Activated CD4-positive, alpha-beta memory T cell treated with anti-CD3 and anti-CD28 coated beads, Interleukin-2, amount 10 ng/mL, durations not matched to agents 7 days and 5 days (primary cell): ENCODE results near the gene MYBPHL. TPM values are rescaled to one million over a fixed set of nuclear protein-coding genes. Genes with fewer than 3 reads are reported as not detected.
A peak's percentile ranks its signal among the peaks of the same experiment; 100 is the strongest.

ENCODE experiments used
- CTCF ChIA-PET: fragments of 350-600 bp; sonication (Branson Sonifier 250); formaldehyde crosslinking; loops from one replicate; lab custom pipeline; 2021; ENCODE audit warnings: antibody characterized with exemption, inconsistent platforms; lab: Charles Lee
- POLR2A ChIA-PET: fragments of 350-600 bp; sonication (Branson Sonifier 250); formaldehyde crosslinking; loops from one replicate; lab custom pipeline; 2021; ENCODE audit warnings: antibody characterized with exemption; lab: Charles Lee
- DNase-seq: peaks from one replicate; pipeline ENCODE4 v3.0.0-alpha.2; 2020
- H3K27ac Mint-ChIP-seq: one replicate; pipeline ENCODE4 v1.8.0; 2021; ENCODE audit warnings: mild to moderate bottlenecking, mixed read lengths
- H3K27me3 Mint-ChIP-seq: one replicate; pipeline ENCODE4 v1.8.0; 2021; ENCODE audit warnings: mixed read lengths
- H3K36me3 Mint-ChIP-seq: one replicate; pipeline ENCODE4 v1.8.0; 2021; ENCODE audit warnings: low read depth, mixed read lengths
- H3K4me1 Mint-ChIP-seq: one replicate; pipeline ENCODE4 v1.8.0; 2021; ENCODE audit warnings: mixed read lengths
- H3K4me3 Mint-ChIP-seq: one replicate; pipeline ENCODE4 v1.8.0; 2021; ENCODE audit warnings: mild to moderate bottlenecking, mixed read lengths
- H3K9me3 Mint-ChIP-seq: one replicate; pipeline ENCODE4 v1.8.0; 2021; ENCODE audit warnings: mixed read lengths
- total RNA-seq, 2 experiments: library from RNA; stranded (reverse); gene quantifications; one replicate each; pipeline ENCODE4 v1.2.3, GENCODE V29; 2021

MYBPHL gene
- total RNA-seq, 2 experiments from 2014 or later = not detected

DNA sequence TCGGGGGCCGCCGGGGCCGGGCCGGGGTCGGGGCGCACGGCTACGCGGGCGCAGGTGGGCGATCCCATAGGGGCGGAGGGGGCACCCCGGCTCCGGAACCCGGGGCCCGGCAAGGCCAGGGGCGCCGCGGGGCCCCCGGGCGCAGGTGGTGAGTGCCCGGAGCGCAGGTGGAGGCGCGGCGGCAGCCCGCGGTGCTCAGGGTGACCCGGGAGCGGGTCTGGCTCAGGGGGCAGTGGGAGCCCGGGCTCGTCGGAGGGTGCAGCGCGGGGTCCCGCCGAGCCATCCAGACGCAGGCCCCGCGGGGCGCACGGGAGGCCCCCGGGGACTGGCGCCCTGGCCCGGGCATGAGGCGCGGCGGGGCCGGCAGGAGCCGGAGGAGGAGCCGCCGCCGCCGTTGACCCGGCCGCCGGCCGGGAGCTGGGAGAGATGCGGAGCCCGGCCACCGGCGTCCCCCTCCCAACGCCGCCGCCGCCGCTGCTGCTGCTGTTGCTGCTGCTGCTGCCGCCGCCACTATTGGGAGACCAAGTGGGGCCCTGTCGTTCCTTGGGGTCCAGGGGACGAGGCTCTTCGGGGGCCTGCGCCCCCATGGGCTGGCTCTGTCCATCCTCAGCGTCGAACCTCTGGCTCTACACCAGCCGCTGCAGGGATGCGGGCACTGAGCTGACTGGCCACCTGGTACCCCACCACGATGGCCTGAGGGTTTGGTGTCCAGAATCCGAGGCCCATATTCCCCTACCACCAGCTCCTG, 57.0 kb downstream of the MYBPHL start:
- ChIA-PET POLR2A (interaction anchor here (1.3 to 2.2 kb wide), 5 partner anchors 11 to 298 kb away, joined by 3 to 7 read pairs (median 4); partner anchors contain the start of genes ATXN7L2 and GNAI3), CTCF (interaction anchor here (1.0 to 1.4 kb wide), 2 partner anchors 10 to 152 kb away, joined by 4 read pairs; no protein-coding TSS in a partner anchor)
- H3K27me3 Mint-ChIP-seq = peaks cover 23% of the 10 kb centered on the region
- H3K36me3 Mint-ChIP-seq = no peaks in the 10 kb centered on the region
- H3K9me3 Mint-ChIP-seq = no peaks in the 10 kb centered on the region
- H3K27ac Mint-ChIP-seq = no peak overlapping the region
- peaks cover 6% of the 10 kb centered on the region for H3K4me1 Mint-ChIP-seq
- no peak for DNase-seq
- H3K4me3 Mint-ChIP-seq = peak overlapping the region; percentile 37

DNA sequence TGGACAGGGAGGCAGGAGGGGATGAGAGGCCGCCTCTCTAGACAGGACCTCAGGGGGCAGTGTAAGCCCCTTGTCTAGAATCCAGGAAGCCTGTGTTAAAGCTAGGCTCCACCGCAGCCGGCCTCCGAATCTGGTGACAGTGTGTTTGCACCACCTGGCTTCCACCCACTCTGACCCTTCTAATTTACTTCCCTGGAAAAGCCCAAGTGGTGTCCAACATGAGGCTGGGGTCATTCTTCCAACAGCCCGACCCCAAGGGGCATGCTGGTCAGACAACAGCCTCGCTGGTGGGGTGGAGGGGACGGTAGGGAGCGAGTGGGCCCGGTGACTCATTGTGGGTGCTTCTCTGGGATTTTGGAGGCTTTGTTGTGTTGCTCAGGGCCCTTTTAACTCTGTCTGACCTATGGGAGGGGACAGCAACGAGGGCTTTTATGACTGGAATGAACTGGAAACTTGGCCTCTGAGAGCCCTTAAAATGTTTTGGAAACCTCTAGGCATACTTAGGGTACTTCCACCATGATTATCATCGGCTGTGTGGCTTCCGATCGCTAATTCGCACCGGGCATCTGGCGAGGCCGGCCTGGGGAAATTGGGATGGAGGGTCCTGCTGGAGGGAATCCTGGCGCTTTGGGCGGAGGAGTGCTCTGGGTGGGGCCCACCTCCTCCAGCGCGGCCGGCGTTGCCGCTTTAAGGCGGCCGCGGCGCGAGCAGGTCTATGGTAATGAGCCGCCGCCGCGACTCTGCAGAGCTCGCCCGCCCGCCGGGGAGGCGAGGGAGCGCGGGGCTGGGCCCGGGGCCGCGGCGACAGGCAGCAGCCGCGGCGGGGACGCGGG, 57.8 kb downstream of the MYBPHL start, which contains the start of gene CELSR2:
Gene CELSR2, plus strand, starts transcription at position 743 of the 833 bp plus-strand sequence. CDS start 541 bp downstream, outside the sequence.
- peaks cover 6% of the 10 kb centered on the region for H3K4me1 Mint-ChIP-seq
- CTCF ChIA-PET = interaction anchor here (1.1 to 1.4 kb wide), 2 partner anchors 30 to 152 kb away, joined by 3 to 4 read pairs; no protein-coding TSS in a partner anchor
- peaks cover 25% of the 10 kb centered on the region for H3K27me3 Mint-ChIP-seq
- POLR2A ChIA-PET = interaction anchor here (1.3 to 2.2 kb wide), 3 partner anchors 11 to 299 kb away, joined by 4 to 7 read pairs (median 5); partner anchors contain the start of genes ATXN7L2 and GNAI3
- peak within 1 kb of the TSS; percentile 49 for H3K4me3 Mint-ChIP-seq
- no peaks in the 10 kb centered on the region for H3K9me3 Mint-ChIP-seq
- DNase-seq = peak; percentile 70
- H3K36me3 Mint-ChIP-seq = no peaks in the 10 kb centered on the region
- no peak within 1 kb of the TSS for H3K27ac Mint-ChIP-seq

DNA sequence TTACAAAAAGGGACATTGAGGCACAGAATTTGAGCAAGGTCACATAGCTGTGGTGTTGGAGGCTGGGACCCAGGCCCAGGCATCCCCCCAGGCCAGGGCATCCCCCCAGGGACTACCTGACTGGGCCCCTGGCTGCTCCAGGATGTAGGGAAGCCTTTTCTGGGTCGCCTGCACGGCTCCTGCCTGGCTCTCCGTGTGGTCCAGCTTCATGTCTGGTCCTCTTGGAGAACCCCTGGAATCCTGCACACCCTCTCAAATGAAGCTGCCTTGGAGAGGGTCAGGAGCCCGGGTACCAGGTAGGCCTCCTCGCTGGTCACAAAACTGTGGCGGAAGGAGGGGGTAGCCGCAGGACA, 58.4 kb downstream of the MYBPHL start:
- H3K27me3 Mint-ChIP-seq = peaks cover 25% of the 10 kb centered on the region
- no peaks in the 10 kb centered on the region for H3K9me3 Mint-ChIP-seq
- ChIA-PET CTCF (interaction anchor here (1.1 to 2.4 kb wide), 3 partner anchors 30 to 153 kb away, joined by 3 to 5 read pairs (median 4); partner anchors contain the start of gene PSRC1), POLR2A (interaction anchor here (1.5 to 2.2 kb wide), 2 partner anchors 235 to 300 kb away, joined by 5 to 7 read pairs; partner anchors contain the start of genes ATXN7L2 and GNAI3)
- H3K4me3 Mint-ChIP-seq = no peak overlapping the region
- H3K4me1 Mint-ChIP-seq = peaks cover 6% of the 10 kb centered on the region
- DNase-seq = no peak
- no peak overlapping the region for H3K27ac Mint-ChIP-seq
- H3K36me3 Mint-ChIP-seq = no peaks in the 10 kb centered on the region

DNA sequence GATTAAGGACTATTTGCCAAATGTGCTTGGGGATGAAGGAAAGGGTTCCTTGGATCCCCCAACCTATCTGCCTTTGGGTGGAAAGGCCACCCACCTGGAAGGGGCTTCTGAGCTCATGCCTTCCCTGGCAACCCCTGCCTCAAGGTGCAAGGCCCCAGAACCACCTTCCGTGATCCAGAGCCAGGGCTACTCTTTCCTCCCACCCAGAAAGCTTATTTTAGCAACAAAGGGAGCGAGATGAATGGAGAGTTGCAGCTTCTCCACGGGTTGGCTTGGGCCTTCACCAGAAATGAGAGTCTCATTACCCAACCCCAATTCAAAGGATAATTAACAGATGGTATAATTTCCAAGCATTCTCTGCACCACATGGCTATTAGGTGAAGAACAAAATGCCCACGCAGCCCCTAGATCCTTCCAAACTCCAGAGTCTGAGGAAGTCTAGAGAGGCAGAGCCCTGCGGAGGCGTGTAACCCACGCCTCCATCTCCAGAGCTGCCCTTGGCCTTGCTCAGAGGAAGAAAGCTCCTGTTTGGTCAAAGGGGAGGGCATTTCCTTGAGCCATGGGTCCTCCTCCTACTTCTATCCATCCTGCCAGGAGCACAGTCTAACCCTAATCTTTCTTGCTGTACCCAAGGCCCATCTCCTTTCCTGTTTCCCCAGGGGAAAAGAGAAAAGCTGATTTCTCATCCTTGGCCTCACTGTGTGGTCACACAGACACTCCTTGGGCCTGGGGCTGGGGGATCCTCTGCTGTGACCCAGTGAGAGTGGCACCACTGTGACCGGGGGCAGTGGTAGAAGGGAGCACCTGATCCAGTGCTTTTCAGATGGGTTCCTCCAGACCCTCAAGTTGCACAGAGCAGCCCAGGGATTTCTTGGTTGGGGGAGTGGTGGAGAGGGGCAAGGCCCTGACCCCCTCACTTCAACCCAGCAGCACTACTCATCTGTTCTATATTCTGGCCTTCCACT, 59.1 kb downstream of the MYBPHL start:
- peaks cover 28% of the 10 kb centered on the region for H3K27me3 Mint-ChIP-seq
- no peak overlapping the region for H3K27ac Mint-ChIP-seq
- H3K36me3 Mint-ChIP-seq = no peaks in the 10 kb centered on the region
- CTCF ChIA-PET = interaction anchor here (0.7 to 2.4 kb wide), 5 partner anchors 9 to 151 kb away, joined by 3 to 5 read pairs (median 3); partner anchors contain the start of gene PSRC1
- no peak for DNase-seq
- no peak overlapping the region for H3K4me3 Mint-ChIP-seq
- peaks cover 6% of the 10 kb centered on the region for H3K4me1 Mint-ChIP-seq
- POLR2A ChIA-PET = interaction anchor here (0.6 kb wide), 1 partner anchor 17 kb away, joined by 3 read pairs; no protein-coding TSS in a partner anchor
- no peaks in the 10 kb centered on the region for H3K9me3 Mint-ChIP-seq

DNA sequence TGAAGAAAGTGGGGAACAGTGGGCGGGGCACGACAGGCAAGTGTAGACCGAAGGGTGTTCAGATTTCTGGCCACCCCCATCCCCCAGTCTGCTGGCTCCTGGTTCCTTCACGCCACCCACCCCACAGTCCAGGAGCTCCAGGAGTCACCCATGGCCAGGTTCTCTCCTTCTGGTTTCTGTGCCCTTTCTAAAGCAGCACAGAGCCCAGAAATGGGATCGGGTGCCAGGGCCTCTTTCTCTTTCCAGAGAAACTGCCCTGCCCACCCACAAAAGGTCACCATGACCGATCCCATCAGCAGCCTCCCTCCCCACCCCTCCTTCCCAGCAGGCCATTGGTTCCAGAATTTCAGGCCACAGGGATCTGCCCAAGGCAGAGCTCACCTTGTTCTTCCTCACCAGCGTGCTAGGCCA, 60.7 kb downstream of the MYBPHL start:
- Mint-ChIP-seq H3K9me3 (no peaks in the 10 kb centered on the region), H3K4me1 (peaks cover 8% of the 10 kb centered on the region), H3K27me3 (peaks cover 27% of the 10 kb centered on the region), H3K4me3 (no peak overlapping the region), H3K36me3 (no peaks in the 10 kb centered on the region), H3K27ac (no peak overlapping the region)
- CTCF ChIA-PET = interaction anchor here (0.6 to 2.4 kb wide), 3 partner anchors 37 to 286 kb away, joined by 3 to 5 read pairs (median 4); partner anchors contain the start of gene PSRC1
- POLR2A ChIA-PET = no interaction called here
- DNase-seq = no peak

DNA sequence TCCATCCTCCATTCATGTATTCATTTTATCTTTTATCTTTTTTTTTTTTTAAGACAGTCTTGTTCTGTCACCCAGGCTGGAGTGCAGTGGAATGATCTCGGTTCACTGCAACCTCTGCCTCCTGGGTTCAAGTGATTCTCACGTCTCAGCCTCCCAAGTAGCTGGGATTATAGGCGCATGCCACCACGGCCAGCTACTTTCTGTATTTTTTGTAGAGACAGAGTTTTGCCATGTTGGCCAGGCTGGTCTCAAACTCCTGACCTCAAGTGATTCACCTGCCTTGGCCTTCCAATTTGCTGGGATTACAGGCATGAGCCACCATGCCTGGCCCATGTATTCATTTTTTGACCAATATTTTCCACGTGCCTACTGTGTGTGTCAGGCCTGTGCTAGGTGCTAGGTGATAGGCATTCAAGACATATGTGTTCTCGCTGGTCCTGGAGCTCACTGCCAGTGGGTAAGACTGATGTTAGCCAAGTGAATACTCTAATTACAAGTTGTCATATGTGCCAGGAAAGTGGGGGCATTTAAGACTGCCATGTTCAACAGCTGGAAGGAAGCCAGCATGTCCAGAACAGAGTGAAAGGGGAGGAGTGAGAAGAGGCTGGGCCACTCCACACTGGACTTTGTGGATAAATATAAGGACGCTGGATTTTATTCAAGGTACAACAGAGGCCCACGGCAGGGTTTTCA, 62.8 kb downstream of the MYBPHL start:
- Mint-ChIP-seq H3K9me3 (no peaks in the 10 kb centered on the region), H3K4me1 (peaks cover 4% of the 10 kb centered on the region), H3K4me3 (no peak overlapping the region), H3K27me3 (peaks cover 22% of the 10 kb centered on the region), H3K36me3 (no peaks in the 10 kb centered on the region), H3K27ac (no peak overlapping the region)
- ChIA-PET POLR2A (no interaction called here), CTCF (interaction anchor here (1.2 kb wide), 1 partner anchor 20 kb away, joined by 3 read pairs; no protein-coding TSS in a partner anchor)
- no peak for DNase-seq

DNA sequence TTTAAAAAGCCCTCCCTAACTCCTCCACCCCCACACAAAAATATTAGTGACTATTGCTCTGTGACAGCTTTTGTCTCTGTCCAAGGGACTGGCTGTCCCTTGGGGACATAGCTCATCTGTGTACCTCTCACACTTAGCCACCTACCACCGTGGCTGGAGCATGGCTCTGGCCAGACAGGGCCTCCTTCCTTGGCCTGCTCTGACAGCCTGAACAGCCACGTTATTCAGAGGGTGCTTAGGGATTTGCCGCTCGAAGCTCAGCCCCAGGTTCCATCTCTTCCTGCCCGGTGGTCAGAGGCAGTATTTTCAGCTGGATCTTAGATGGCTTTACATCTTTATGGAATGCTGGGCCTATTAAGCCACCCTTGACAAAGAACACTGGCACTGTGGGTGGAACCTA, 63.6 kb downstream of the MYBPHL start:
- Mint-ChIP-seq H3K4me3 (no peak overlapping the region), H3K4me1 (peaks cover 3% of the 10 kb centered on the region), H3K9me3 (no peaks in the 10 kb centered on the region), H3K36me3 (peaks cover 3% of the 10 kb centered on the region), H3K27me3 (peaks cover 21% of the 10 kb centered on the region), H3K27ac (no peak overlapping the region)
- ChIA-PET CTCF (interaction anchor here (0.5 to 1.2 kb wide), 2 partner anchors 10 to 21 kb away, joined by 3 read pairs; no protein-coding TSS in a partner anchor), POLR2A (no interaction called here)
- DNase-seq = no peak

DNA sequence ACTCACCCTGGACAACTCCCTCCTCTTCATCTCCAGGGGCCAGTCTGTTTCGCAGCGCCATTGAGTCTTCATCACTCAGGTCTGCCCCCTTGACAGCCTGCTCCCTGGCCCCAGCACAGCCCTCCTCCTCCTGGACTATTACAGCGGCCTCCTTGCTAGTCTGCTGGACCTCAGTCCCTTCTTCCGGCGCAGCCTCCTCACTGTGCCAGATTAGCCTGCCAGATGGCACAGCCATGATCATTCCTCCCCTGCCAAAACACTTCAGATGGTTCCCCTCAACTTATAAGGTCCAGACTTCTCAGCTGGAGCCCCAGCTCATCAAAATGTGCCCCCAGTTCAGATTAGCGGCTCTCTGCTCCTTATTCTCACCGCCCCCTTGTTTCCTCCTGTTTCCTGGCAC, 64.4 kb downstream of the MYBPHL start:
- Mint-ChIP-seq H3K27me3 (peaks cover 19% of the 10 kb centered on the region), H3K9me3 (no peaks in the 10 kb centered on the region), H3K4me3 (no peak overlapping the region), H3K4me1 (peaks cover 3% of the 10 kb centered on the region), H3K36me3 (peaks cover 9% of the 10 kb centered on the region), H3K27ac (no peak overlapping the region)
- POLR2A ChIA-PET = no interaction called here
- CTCF ChIA-PET = no interaction called here
- DNase-seq = no peak

Other genes with a start within 250 kb of the MYBPHL start
- gene TAF13, start 231.0 kb downstream of the MYBPHL start, total RNA-seq = 10 to 100 TPM; 25.2 to 26.5 TPM
- gene TMEM167B, start 216.2 kb downstream of the MYBPHL start, total RNA-seq = 10 to 100 TPM; 29.6 to 31.8 TPM
- gene ELAPOR1, start 192.9 kb downstream of the MYBPHL start, total RNA-seq = 1 to 10 TPM; 4.1 to 5.0 TPM
- gene SARS1, start 93.1 kb downstream of the MYBPHL start, total RNA-seq = 100 to 1,000 TPM; 193 to 195 TPM
- gene CELSR2, start 57.5 kb downstream of the MYBPHL start, total RNA-seq = 1 to 10 TPM; 2.0 to 2.2 TPM
- 10 to 100 TPM; 27.0 to 28.7 TPM for gene PSRC1, start 23.9 kb downstream of the MYBPHL start, total RNA-seq
- gene SORT1, start 90.9 kb upstream of the MYBPHL start, total RNA-seq = 1 to 10 TPM; 3.2 to 4.5 TPM
- 100 to 1,000 TPM; 170 to 189 TPM for gene PSMA5, start 119.4 kb upstream of the MYBPHL start, total RNA-seq
- not detected for gene SYPL2, start 159.5 kb upstream of the MYBPHL start, total RNA-seq
- gene ATXN7L2, start 176.9 kb upstream of the MYBPHL start, total RNA-seq = 1 to 10 TPM; 7.0 to 7.6 TPM
- 10 to 100 TPM; 19.5 to 21.4 TPM for gene CYB561D1, start 187.1 kb upstream of the MYBPHL start, total RNA-seq
- gene AMIGO1, start 202.7 kb upstream of the MYBPHL start, total RNA-seq = 1 to 10 TPM; 1.2 to 1.3 TPM
- under 1 TPM in 1 of 2 experiments, not detected in 1; 0.53 TPM for gene GPR61, start 232.9 kb upstream of the MYBPHL start, total RNA-seq
- 1 to 10 TPM; 9.4 to 9.6 TPM for gene GNAI3, start 241.6 kb upstream of the MYBPHL start, total RNA-seq